ENCODE measurements around the gene ING4.

Gene ING4

GRCh38 chr12:6605421-6606330 lies 57.2 kb downstream of the ING4 start:
- DNase-seq = peak; percentile 69

- no peak for DNase-seq
Measured at GRCh38 chr12:6604259-6605029, 58.5 kb downstream of the ING4 start.

- DNase-seq = peak; percentile 86
Measured at GRCh38 chr12:6603095-6603567, 59.8 kb downstream of the ING4 start.

GRCh38 chr12:6602526-6602925 lies 60.4 kb downstream of the ING4 start:
- no peak for DNase-seq
